Upper lobe of left lung (tissue), 4 donors: ENCODE data around the gene SLCO3A1.

Source experiments
- POLR2A ChIP-seq, 4 donors: fragments of 450-650 bp; IDR thresholded peaks; one replicate each; pipeline ENCODE4 v1.5.1; 2016 to 2017; ENCODE audit warnings: antibody characterized with exemption in 4 of 4, mild to moderate bottlenecking in 2 of 4
- POLR2AphosphoS5 ChIP-seq, 2 donors: sonication (generic); formaldehyde crosslinking; IDR thresholded peaks; one replicate each; pipeline ENCODE4 v1.5.1; 2017; ENCODE audit warnings: antibody characterized with exemption in 2 of 2
- TF ChIP-seq, protein P1 (sequence below), 6 experiments: fragments of 450-650 bp in 4 of 6; fragments of 200-600 bp in 2 of 6; sonication (generic) in 2 of 6; IDR thresholded peaks; one replicate each; pipeline ENCODE4 v1.5.1; 2016 to 2019; ENCODE audit warnings: antibody characterized with exemption in 6 of 6

- TF ChIP-seq, protein P1, sequence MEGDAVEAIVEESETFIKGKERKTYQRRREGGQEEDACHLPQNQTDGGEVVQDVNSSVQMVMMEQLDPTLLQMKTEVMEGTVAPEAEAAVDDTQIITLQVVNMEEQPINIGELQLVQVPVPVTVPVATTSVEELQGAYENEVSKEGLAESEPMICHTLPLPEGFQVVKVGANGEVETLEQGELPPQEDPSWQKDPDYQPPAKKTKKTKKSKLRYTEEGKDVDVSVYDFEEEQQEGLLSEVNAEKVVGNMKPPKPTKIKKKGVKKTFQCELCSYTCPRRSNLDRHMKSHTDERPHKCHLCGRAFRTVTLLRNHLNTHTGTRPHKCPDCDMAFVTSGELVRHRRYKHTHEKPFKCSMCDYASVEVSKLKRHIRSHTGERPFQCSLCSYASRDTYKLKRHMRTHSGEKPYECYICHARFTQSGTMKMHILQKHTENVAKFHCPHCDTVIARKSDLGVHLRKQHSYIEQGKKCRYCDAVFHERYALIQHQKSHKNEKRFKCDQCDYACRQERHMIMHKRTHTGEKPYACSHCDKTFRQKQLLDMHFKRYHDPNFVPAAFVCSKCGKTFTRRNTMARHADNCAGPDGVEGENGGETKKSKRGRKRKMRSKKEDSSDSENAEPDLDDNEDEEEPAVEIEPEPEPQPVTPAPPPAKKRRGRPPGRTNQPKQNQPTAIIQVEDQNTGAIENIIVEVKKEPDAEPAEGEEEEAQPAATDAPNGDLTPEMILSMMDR (IDR thresholded peaks at IDR 0.05): peak; percentile 26 to 57 (median 50)
- no peak for TF ChIP-seq POLR2AphosphoS5 (IDR thresholded peaks at IDR 0.05)
- no peak for TF ChIP-seq POLR2A (IDR thresholded peaks at IDR 0.05)
These were observed 3.8 kb upstream of the SLCO3A1 start for GRCh38 chr15:91849749-91850161.
